ENCODE results near the gene ADORA3.

- TF ChIP-seq EZH2 (IDR thresholded peaks at IDR 0.05; ENCODE audit: low read length): no peak
- TF ChIP-seq CTCF (optimal IDR thresholded peaks at IDR 0.05 in 1 of 3, IDR thresholded peaks at IDR 0.05 in 1 of 3, conservative IDR thresholded peaks at IDR 0.05 in 1 of 3; ENCODE audit: extremely low read depth in 1 of 3, insufficient read depth in 2 of 3, low read length in 3 of 3): no peak
Observed at GRCh38 chr1:111475701-111476100, 27.7 kb downstream of the ADORA3 start.

All from keratinocyte (primary cell).